ENCODE results near the gene HAP1.
A peak's percentile ranks its signal among the peaks of the same experiment; 100 is the strongest.
"Not testable (repeated sequence)": the region's sequence is repeated elsewhere in the genome, so short reads cannot be mapped to it uniquely, and the experiment has no call there.

Gene HAP1

DNA sequence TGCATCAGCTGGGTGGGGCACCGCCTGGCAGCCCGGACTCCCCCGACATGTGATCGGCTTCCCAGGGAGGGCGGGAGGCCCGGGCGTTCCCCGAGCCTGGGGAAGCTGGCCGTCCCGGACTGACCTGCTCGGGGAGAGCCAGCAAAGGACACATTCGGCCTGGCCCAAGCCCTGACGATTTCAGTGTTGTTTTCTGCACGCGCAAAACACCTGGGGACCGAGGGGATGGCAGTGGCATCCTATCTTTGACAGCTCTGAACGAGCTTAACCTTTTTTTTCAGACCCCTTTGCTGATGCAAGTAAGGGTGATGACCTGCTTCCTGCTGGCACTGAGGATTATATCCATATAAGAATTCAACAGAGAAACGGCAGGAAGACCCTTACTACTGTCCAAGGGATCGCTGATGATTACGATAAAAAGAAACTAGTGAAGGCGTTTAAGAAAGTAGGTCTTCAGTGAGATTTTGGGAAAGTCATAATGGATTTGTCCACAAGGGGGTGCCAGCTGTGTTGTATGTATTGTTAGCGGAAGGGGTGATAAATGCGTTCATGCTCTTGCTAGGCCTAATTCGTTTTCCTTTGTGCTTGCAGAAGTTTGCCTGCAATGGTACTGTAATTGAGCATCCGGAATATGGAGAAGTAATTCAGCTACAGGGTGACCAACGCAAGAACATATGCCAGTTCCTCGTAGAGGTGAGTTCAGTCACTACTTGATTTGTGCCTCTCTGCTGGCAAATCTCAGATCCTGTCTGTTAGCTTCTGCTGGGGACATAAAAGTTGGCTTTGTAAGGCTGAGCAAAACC is 44.7 kb downstream of the HAP1 start:
- peak in 1 of 2 experiments; percentile 34 for DNase-seq

- DNase-seq = peak; percentile 99
These were observed 45.6 kb downstream of the HAP1 start, which contains the start of gene EIF1 for GRCh38 chr17:41688641-41689496. Gene EIF1 (plus strand): TSS chr17:41688885. CDS start chr17:41689039, 154 bp downstream.

DNA sequence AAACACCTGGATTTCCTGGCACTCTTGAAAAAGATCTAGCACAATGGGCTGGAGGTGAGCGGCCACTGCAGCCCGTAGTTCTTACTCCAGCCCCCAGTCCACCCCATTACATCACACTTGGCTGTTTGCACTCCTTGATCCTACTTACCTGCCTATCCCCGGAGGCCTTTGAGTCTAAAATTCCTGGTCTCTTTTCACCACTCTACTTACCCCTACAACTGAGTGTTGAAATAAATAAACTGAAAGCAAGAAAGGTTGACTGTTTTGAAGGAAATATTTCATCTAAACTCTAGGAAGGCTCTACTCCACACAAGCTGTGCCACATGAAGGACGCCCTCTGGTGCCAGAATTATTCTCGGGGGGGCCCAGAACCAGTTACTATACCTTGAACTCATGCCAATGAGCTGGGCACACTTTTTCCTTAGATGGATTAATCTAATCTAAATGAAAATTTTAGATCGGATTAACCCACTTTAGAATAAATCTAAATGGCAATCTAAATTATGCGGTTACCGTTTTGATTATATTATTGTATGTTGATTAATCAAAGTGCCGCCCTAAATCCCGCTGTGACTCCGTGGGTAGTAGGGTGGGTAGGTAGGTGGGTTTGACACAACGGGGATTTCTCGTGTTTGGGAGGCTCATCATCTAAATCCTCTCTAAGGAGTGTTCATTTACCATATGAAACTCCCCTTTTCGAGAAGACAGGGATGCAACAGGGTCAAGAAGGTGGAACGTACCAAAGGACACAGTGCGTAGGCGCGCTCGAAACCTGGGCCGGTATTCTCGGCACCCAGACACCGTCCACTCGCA is 46.4 kb downstream of the HAP1 start:
- DNase-seq = peak in 1 of 2 experiments; percentile 49

- no peak for DNase-seq
These were observed 48.2 kb downstream of the HAP1 start for GRCh38 chr17:41686281-41686680.

DNA sequence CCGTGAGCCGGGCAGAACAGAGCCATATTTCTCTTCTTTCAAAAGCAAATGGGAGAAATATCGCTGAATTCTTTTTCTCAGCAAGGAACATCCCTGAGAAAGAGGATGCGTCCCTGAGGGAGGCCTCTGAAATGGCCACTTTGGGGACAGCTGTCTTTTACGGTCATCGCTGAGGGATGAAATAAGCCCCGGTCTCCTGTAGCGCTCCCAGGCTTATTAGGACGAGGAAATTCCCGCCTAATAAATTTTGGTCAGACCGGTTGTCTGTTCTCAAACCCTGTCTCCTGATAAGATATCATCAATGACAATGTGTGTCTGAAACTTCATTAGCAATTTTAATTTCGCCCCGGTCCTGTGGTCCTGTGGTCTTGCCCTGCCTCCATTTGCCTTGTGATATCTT is 48.7 kb downstream of the HAP1 start:
- DNase-seq = not testable (repeated sequence)

DNA sequence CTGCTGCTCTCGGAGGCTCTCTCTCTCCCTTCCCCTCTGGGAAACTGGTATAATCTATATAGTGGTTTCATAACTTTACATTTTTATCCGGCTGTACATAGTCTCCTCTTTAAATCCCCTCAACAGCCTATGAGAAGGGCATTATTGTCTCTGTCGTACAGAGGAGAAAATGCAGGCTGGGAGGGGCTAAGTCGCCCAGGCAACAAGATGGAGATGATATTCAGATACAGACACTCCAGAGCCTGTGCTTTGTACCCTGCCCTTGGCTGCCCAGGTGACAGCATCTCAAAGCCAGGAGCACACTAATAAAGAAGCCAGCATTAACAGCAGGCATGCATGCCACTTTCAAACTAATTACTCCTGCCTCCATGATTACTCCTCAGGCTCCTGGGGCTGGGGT is 50.4 kb downstream of the HAP1 start:
- no peak for DNase-seq

GRCh38 chr17:41683441-41684007 is 50.9 kb downstream of the HAP1 start:
- no peak for DNase-seq

DNA sequence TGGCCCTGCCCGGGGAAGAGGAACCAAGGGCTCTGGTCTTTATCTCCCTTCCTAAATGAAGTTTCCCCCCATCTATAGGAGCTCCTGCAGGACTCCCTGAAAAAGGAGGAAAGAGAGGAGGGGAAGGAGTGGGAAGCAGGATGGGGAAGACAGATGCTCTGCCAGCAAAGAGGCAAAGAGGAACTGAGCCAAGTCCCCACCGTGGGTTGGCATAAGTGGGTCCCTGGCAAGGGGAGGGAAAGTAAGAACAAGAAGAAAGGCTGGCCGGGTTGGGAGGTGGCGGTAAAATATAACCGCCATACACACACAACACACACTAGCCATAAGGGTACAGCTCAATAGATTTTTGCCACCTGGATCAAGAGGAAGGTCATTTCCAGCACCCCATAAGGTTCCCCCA is 51.8 kb downstream of the HAP1 start:
- no peak for DNase-seq

DNA sequence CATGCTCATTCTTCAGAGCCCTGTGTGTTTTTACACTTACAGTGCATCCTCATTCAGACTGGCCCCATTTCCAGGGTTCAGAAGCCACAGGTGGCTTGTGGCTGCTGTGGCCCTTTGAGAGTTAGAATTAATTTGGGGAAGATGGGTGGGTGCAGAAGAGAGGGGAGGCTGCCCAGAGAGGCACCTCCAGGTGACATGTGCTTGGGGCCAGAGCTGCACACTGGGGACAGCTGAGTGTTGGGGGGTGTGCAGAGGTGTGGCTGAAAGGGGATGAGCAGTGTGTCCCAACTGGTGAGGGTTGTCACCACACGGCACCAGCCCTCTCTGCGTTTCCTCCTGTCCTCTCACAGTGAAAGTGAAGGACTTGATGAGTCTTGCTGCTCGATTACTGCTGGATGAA is 52.7 kb downstream of the HAP1 start:
- no peak for DNase-seq

- no peak for DNase-seq
These were observed 53.9 kb downstream of the HAP1 start for GRCh38 chr17:41680426-41681040.

DNA sequence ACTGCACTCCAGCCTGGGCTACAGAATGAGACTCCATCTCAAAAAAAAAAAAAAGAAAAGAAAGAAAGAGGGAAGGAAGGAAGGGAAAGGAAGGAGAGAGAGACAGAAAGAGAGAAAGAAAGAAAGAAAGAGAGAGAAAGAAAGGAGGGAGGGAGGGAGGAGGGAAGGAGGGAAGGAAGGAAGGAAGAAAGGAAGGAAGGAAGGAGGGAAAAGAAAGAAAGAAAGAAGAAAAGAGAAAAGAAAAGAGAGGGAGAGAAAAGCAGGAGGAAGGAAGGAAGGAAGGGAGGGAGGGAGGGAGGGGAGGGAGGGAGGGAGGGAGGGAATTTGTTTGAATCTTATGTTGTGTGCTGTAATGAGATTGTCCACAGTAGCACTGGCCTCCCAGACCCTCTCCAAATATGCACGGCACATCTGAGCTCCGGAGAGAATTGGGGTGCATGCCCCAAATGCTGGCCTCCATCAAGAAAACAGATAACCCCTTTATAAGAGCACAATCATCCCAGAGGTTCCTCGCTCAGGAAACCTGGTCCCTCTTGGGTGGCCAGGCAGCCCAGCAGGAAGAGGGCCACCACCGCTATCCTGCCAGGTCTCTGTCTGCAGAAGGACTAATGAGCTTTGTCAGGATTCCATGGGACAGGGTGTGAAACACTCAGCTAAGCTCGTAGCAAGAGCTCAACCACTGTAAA is 54.6 kb downstream of the HAP1 start:
- no peak for DNase-seq

GRCh38 chr17:41678907-41679739 is 55.3 kb downstream of the HAP1 start:
- no peak for DNase-seq

GRCh38 chr17:41678411-41678906 is 56.0 kb downstream of the HAP1 start:
- DNase-seq = no peak

- DNase-seq = no peak
These were observed 58.4 kb downstream of the HAP1 start for GRCh38 chr17:41676058-41676419.

DNA sequence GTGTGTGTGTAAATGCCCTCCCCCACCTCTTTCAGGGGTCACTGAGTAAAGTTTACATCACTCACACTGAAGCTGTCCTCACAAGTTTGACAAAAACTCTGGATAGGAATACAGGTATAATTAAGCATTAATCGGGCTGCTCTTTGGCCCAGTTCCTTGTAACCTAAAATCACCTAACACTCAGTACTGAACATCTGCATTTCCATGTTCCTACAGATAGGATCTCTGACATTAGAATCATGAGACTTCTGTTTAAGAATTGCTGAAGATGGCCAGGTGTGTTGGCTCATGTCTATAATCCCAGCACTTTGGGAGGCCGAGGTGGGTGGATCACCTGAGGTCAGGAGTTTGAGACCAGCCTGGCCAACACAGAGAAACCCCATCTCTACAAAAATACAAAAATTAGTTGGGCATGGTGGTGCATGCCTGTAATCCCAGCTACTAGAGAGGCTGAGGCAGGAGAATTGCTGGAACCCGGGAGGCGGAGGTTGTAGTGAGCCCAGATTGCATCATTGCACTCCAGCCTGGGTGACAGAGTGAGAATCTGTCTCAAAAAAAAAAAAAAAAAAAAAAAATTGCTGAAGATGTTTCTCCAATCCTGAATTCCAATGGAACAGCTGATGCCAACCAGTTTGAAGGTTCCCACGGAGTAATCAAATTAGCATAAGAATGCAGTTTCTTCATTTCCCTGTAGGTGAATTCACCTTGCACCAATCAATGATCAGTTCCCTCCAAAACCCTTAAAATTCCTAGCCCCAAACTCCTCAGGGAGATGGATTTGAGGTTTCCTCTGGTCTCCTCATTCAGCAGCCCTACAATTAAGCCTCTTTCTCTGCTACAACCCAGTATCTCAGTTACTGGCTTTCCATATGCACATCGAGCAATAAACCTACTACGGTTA is 59.0 kb downstream of the HAP1 start:
- not testable (repeated sequence) for DNase-seq

Measured in NCI-H1930 (cell line).